GM12865 (cell line): ENCODE measurements around the gene KDM4B.

Experiments used
- DNase-seq: peaks from one replicate; pipeline ENCODE4 v3.0.0; 2010; ENCODE audit warnings: low read depth
- H3K4me3 ChIP-seq: 2 replicates; pipeline ENCODE4 v1.5.1; 2011; ENCODE audit warnings: mild to moderate bottlenecking, low read depth, low read length, control low read depth
- CTCF ChIP-seq: IDR thresholded peaks from 2 replicates; pipeline ENCODE4 v1.5.1; 2011; ENCODE audit warnings: low read length, control low read depth, low read depth, inconsistent platforms; ENCODE audit not compliant: insufficient read depth; ENCODE audit errors: missing control alignments

The KDM4B gene

GRCh38 chr19:4969292-4969771 is 419 bp downstream of the KDM4B start:
- TF ChIP-seq CTCF: no peak
- H3K4me3 ChIP-seq: peak overlapping the region; percentile 96
- no peak for DNase-seq

DNA sequence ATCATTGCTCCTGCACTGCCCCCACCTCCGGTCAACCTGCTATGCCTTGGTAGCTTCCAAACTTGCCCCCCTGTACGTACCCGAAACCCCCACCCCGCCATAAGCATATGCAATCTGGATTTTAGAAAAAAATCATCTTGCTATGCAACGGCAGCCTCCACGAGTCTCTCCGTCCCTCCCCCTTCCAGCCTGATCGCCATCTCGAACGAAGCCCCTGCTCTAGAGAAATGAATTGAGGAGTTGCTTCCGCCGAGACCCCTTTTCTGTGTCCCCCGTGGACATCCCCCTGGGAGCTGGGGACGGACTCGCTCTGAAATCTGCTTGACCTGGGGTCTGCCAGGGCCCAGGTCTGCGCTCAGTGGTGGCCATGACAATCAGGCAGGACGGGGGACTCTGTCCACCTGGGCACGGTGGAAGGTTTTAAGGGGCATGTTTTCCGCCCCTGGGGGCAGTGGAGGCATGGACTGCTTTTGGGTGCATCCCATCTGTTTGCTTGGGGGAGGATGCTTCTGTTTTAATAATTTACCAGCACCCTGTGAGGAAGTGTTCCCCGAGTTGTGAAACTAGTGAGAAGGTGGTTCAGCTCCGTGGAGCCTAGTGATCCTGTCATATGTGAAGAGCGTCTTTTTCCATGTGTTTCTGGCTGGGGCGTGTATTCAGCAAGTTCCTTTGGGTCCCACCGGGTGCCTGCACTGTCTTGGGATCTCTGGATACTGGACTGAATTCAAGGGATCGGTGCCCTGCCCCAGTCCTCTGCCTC is 1.0 kb downstream of the KDM4B start:
- peak; percentile 56 for DNase-seq
- TF ChIP-seq CTCF: no peak
- H3K4me3 ChIP-seq: peak overlapping the region; percentile 96

DNA sequence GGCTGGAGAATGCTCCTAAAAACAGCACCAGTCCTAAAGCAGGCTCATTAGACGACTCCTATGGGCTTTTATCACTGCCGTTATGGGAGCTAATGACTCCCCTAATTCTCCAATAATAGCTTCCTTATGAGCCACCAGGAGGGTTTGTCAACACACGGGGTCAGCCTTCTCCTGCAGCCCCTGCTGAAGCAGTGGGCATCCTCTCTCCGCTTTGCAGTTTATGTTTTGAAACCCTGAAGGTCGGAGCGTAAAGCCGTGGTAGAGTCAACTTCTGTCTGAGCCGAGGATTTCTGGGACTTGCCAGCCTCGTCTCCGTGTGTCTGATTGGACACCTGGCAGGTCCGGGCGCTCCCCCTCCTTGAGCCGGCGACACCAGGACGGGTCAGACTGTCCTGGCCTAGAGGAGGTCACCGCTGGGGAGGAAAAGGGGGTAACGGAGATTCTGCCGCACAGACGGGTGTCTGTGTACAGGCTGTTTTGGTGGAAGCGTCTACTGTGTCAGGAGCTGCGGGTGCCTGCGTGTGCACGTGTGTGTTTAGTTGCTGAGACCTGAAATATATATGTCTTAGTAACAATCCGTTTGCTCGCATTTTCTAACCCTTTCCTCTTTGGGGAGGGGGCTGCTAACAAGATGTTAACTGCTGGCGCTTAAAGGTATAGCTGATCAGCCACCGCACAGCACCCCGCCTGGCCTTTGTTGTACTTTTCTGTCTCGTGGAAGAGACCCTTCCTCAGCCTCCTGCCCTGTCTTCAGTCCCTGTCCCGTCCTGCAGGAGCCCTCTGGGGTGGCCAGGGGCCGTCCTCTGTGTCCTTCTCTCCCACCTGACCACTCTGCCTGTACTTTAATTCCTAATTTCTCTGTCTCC is 1.9 kb downstream of the KDM4B start:
- DNase-seq: peak; percentile 20
- no peak for TF ChIP-seq CTCF
- peak overlapping the region; percentile 96 for H3K4me3 ChIP-seq

GRCh38 chr19:4971424-4971793 is 2.5 kb downstream of the KDM4B start:
- TF ChIP-seq CTCF: no peak
- no peak for DNase-seq
- H3K4me3 ChIP-seq: peak overlapping the region; percentile 96

GRCh38 chr19:4971816-4972495 is 3.0 kb downstream of the KDM4B start:
- no peak for DNase-seq
- TF ChIP-seq CTCF: no peak
- H3K4me3 ChIP-seq: no peak overlapping the region

DNA sequence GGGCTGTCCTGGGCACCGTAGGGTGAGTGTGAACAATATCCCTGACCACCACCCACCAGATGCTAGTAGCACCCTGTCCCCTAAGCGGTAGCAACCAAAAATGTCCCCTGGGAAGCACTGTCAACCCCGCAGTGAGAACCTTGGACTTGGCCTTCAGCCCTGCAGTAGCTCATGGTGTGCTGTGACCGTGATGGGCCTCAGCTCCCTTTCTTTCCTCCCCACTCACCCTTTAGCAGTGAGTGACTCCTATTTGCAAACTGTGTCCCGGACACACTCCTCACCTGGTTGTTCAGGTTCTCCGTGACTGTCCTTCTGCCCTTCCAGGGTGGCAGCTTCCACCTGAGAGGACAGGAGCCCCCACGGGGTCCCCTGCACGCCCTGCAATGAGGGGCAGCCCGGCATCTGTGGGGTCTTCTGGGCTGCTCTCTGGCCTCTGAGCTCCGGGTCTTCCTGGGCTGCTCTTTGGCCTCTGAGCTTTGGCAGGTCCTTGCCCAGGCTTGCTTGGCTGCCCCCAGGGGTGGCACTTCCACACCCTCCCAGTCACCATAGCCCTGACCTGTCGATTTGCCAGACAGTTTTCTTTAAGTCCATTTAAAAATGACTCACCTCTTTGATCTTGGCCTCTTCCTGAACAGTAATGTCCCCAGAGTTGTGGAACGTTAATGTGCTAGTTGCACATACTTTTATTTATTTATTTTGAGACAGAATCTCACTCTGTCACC is 3.8 kb downstream of the KDM4B start:
- TF ChIP-seq CTCF: no peak
- no peak for DNase-seq
- no peak overlapping the region for H3K4me3 ChIP-seq
